HG03354 (cell line): ENCODE measurements around the gene FLOT2.
"Not testable (repeated sequence)": the region's sequence is repeated elsewhere in the genome, so short reads cannot be mapped to it uniquely, and the experiment has no call there.

Experiments used
- ATAC-seq: cut with Tn5 transposase; IDR thresholded peaks from one replicate; pipeline ENCODE4 v1.9.1; 2021; ENCODE audit warnings: mild to moderate bottlenecking; ENCODE audit not compliant: unreplicated experiment, poor library complexity, severe bottlenecking

Gene FLOT2

GRCh38 chr17:28917465-28917864 is 19.9 kb upstream of the FLOT2 start:
- ATAC-seq, result no peak

GRCh38 chr17:28917029-28917428 is 19.5 kb upstream of the FLOT2 start:
- ATAC-seq, result no peak

- no peak for ATAC-seq
Measured at GRCh38 chr17:28916302-28916934, 18.9 kb upstream of the FLOT2 start.

- ATAC-seq, result no peak
Measured at GRCh38 chr17:28912938-28913333, 15.4 kb upstream of the FLOT2 start.

GRCh38 chr17:28912281-28912937 is 14.9 kb upstream of the FLOT2 start:
- no peak for ATAC-seq

- no peak for ATAC-seq
Measured at GRCh38 chr17:28911411-28912045, 14.0 kb upstream of the FLOT2 start.

- no peak for ATAC-seq
Measured at GRCh38 chr17:28910534-28910933, 13.0 kb upstream of the FLOT2 start.

- no peak for ATAC-seq
Measured at GRCh38 chr17:28908640-28909167, 11.2 kb upstream of the FLOT2 start.

GRCh38 chr17:28907709-28908475 is 10.4 kb upstream of the FLOT2 start:
- no peak for ATAC-seq

GRCh38 chr17:28906706-28907438 is 9.3 kb upstream of the FLOT2 start:
- no peak for ATAC-seq

GRCh38 chr17:28906276-28906675 is 8.7 kb upstream of the FLOT2 start:
- no peak for ATAC-seq

GRCh38 chr17:28904800-28905199 is 7.3 kb upstream of the FLOT2 start:
- no peak for ATAC-seq

GRCh38 chr17:28903546-28903841 is 6.0 kb upstream of the FLOT2 start:
- not testable (repeated sequence) for ATAC-seq

- peak; percentile 84 for ATAC-seq
Measured at GRCh38 chr17:28902819-28903545, 5.4 kb upstream of the FLOT2 start, which contains the start of gene DHRS13. TSS of gene DHRS13 (minus strand) at chr17:28903079. CDS start at chr17:28902944, 135 bp downstream.

- peak; percentile 46 for ATAC-seq
Measured at GRCh38 chr17:28901866-28902818, 4.6 kb upstream of the FLOT2 start.

GRCh38 chr17:28900986-28901726 is 3.6 kb upstream of the FLOT2 start:
- ATAC-seq, result no peak

- no peak for ATAC-seq
Measured at GRCh38 chr17:28899212-28899815, 1.8 kb upstream of the FLOT2 start.
